K562 (cell line): ENCODE results near the gene FES. TPM values are rescaled to one million over a fixed set of nuclear protein-coding genes. Genes with fewer than 3 reads are reported as not detected.

Experiments used
- FOXA3 ChIP-seq, 2 experiments: fragments of 450-650 bp in 1 of 2; sonication (generic) in 1 of 2; formaldehyde crosslinking; IDR thresholded peaks in 1 of 2; conservative IDR thresholded peaks in 1 of 2; 2 replicates each; pipeline versions ENCODE4 v1.4.0 to v1.8.0; 2020 to 2022; ENCODE audit warnings: mild to moderate bottlenecking in 2 of 2, missing genetic modification reagents in 1 of 2
- GABPB1 ChIP-seq: sonication (generic); formaldehyde crosslinking; IDR thresholded peaks from 2 replicates; pipeline ENCODE4 v1.8.0; 2022; ENCODE audit warnings: mild to moderate bottlenecking, missing genetic modification reagents
- HINFP ChIP-seq: fragments of 450-650 bp; conservative IDR thresholded peaks from 2 replicates; pipeline ENCODE4 v1.6.1; 2016; ENCODE audit warnings: missing genetic modification characterization, low read depth, mild to moderate bottlenecking, control low read depth, missing compliant biosample characterization
- MBD1 ChIP-seq: fragments of 250-450 bp; sonication (Bioruptor Pico); IDR thresholded peaks from 2 replicates; pipeline ENCODE4 v1.8.0; 2022; ENCODE audit warnings: inconsistent platforms
- NR3C1 ChIP-seq: sonication (generic); formaldehyde crosslinking; IDR thresholded peaks from 2 replicates; pipeline ENCODE4 v1.8.1; 2022; ENCODE audit warnings: missing genetic modification reagents
- POLR2AphosphoS5 ChIP-seq: IDR thresholded peaks from 2 replicates; pipeline ENCODE4 v1.6.1; 2011; ENCODE audit warnings: mild to moderate bottlenecking, low read depth, low read length, moderate library complexity; ENCODE audit not compliant: control insufficient read depth, insufficient read depth
- POLR3G ChIP-seq: IDR thresholded peaks from 2 replicates; pipeline ENCODE4 v1.6.1; 2011; ENCODE audit not compliant: insufficient read length, insufficient replicate concordance; ENCODE audit errors: extremely low read depth
- RBM25 ChIP-seq: fragments of 200-400 bp; formaldehyde crosslinking; IDR thresholded peaks from 2 replicates; pipeline ENCODE4 v1.6.1; 2018; ENCODE audit warnings: low read length, low read depth, moderate library complexity; ENCODE audit not compliant: severe bottlenecking
- TBL1XR1 ChIP-seq, 2 experiments: IDR thresholded peaks; 2 replicates each; pipeline ENCODE4 v1.6.1; 2012; ENCODE audit warnings: improper control_type of control experiment in 2 of 2, low read length in 2 of 2, mild to moderate bottlenecking in 1 of 2
- TBP ChIP-seq: optimal IDR thresholded peaks from 2 replicates; pipeline ENCODE3; 2011; ENCODE audit warnings: low read depth, low read length, improper control_type of control experiment
- TGIF2 ChIP-seq: sonication (generic); formaldehyde crosslinking; IDR thresholded peaks from 2 replicates; pipeline ENCODE4 v1.8.1; 2022; ENCODE audit warnings: mild to moderate bottlenecking, missing genetic modification reagents, moderate library complexity
- YY1 ChIP-seq, 3 experiments: IDR thresholded peaks; 2 replicates each; pipeline ENCODE4 v1.6.1; 2011; ENCODE audit warnings: low read length in 2 of 3, mild to moderate bottlenecking in 2 of 3, moderate library complexity in 2 of 3, borderline replicate concordance in 1 of 3, control low read depth in 1 of 3, low read depth in 1 of 3; ENCODE audit not compliant: insufficient read depth in 3 of 3, insufficient replicate concordance in 2 of 3, control insufficient read depth in 1 of 3, insufficient read length in 1 of 3; ENCODE audit errors: extremely low read depth in 1 of 3
- ZNF232 ChIP-seq: sonication (generic); formaldehyde crosslinking; IDR thresholded peaks from 2 replicates; pipeline ENCODE4 v1.8.0; 2022; ENCODE audit warnings: mild to moderate bottlenecking, missing genetic modification reagents
- ZNF584 ChIP-seq: fragments of 200-800 bp; sonication (Bioruptor generic); IDR thresholded peaks from 2 replicates; pipeline ENCODE4 v1.6.1; 2016; ENCODE audit warnings: low read depth, mild to moderate bottlenecking, missing genetic modification characterization, missing compliant biosample characterization
- polyA plus RNA-seq, 8 experiments: library from polyadenylated mRNA; depleted of rRNA in 4 of 8; stranded (reverse) in 5 of 8; unstranded in 3 of 8; fragments of >200 nt; fragmentation: Nextera tagmentation in 2 of 8; fragmentation: Illumina TruSeq in 1 of 8; extraction: Ambion mirVana in 2 of 8; extraction: Trizol in 1 of 8; gene quantifications; 2 replicates each; pipeline versions ENCODE4 v1.2.1 to v1.2.3, GENCODE V29; 2011 to 2014; ENCODE audit warnings: inconsistent platforms in 1 of 8, missing spikeins in 1 of 8
- total RNA-seq, 7 experiments: library from RNA; depleted of rRNA in 6 of 7; stranded (reverse); fragments of >200 nt in 6 of 7; fragmentation: Illumina TruSeq in 2 of 7; extraction: Trizol in 2 of 7; gene quantifications; 2 replicates each; pipeline versions ENCODE4 v1.2.1 to v1.2.3, GENCODE V29; 2011 to 2021; ENCODE audit warnings: low replicate concordance in 1 of 7
- TF ChIP-seq, protein P1 (sequence below): sonication (generic); formaldehyde crosslinking; IDR thresholded peaks from 2 replicates; pipeline ENCODE4 v1.8.0; 2022; ENCODE audit warnings: mild to moderate bottlenecking, missing genetic modification reagents, borderline replicate concordance
- TF ChIP-seq, protein P2 (sequence below): sonication (generic); formaldehyde crosslinking; IDR thresholded peaks from 2 replicates; pipeline ENCODE4 v1.4.0; 2020; ENCODE audit warnings: mild to moderate bottlenecking, missing genetic modification reagents

FES gene
- total and polyA plus RNA-seq, 9 of the 15 experiments (the other 6 are each of a cell fraction or from before 2014, with no cell fraction given), result 0.38 to 2.6 (median 0.82) TPM

DNA sequence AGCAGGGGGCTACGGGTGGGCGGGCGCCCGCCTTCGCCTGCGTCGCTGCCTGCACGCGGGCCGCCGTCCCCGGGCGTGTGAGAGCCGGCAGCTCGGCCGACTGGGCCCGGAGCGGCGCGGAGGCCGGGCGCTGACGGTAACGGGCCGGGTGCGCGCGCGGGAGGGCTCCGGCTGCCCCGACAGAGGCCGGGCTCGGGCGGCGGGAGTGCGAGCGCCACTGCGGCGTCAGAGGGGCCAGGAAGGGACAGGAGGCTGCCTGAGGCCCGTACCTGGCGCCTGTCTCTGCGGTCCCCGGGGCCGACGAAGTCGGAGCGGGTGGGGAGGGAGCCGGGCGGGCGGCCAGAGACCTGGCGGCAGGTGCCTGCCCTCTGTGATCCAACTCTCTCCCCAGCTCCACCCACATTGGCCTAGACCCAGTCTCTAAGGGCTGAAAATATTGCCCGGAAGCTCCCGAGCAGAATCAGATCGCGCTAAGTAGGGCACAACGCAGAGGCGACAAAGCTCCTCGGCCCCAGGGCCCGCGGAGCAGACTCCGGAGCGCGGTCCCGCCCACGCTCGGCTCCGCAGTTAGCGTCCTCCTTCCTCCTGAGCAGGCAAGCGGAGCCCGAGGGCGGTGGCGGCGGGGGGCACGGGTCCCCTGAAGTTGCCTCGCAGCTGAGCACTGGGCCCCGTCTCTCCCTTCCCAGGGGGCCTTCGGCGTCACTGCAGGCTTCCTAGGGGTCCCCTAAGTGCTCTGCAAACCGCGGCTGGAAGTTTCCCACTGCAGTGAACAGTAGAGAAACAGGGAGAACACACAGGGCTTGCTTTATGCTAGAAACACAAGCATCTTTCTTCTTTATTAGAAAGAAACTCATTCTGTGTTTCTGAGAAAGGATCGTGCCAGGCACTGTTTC, 18.8 kb downstream of the FES start, which contains the start of gene MAN2A2 (continued):
- TF ChIP-seq, protein P1, sequence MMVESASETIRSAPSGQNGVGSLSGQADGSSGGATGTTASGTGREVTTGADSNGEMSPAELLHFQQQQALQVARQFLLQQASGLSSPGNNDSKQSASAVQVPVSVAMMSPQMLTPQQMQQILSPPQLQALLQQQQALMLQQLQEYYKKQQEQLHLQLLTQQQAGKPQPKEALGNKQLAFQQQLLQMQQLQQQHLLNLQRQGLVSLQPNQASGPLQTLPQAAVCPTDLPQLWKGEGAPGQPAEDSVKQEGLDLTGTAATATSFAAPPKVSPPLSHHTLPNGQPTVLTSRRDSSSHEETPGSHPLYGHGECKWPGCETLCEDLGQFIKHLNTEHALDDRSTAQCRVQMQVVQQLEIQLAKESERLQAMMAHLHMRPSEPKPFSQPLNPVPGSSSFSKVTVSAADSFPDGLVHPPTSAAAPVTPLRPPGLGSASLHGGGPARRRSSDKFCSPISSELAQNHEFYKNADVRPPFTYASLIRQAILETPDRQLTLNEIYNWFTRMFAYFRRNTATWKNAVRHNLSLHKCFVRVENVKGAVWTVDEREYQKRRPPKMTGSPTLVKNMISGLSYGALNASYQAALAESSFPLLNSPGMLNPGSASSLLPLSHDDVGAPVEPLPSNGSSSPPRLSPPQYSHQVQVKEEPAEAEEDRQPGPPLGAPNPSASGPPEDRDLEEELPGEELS (CRISPR knock-in tag), result no peak
- TF ChIP-seq TBL1XR1 (IDR thresholded peaks at IDR 0.05; ENCODE audit: low read length in 2 of 2) (no peak), ZNF584 (no peak), TGIF2 (no peak), RBM25 (no peak), ZNF232 (CRISPR knock-in tag) (no peak), YY1 (IDR thresholded peaks at IDR 0.05; ENCODE audit: borderline replicate concordance in 1 of 3, control insufficient read depth in 1 of 3, extremely low read depth in 1 of 3, insufficient read depth in 3 of 3, insufficient read length in 1 of 3, insufficient replicate concordance in 2 of 3, low read depth in 1 of 3, low read length in 2 of 3) (peak in 2 of 3 experiments; percentile 22 to 49), POLR2AphosphoS5 (peak; percentile 87), POLR3G (no peak), FOXA3 (CRISPR knock-in tag; conservative IDR thresholded peaks at IDR 0.05 in 1 of 2, IDR thresholded peaks at IDR 0.05 in 1 of 2) (peak in 1 of 2 experiments; percentile 33; a peak in 1 of 4 replicates), GABPB1 (CRISPR knock-in tag) (0 out of 2 replicates have a peak, but pooled peaks have one; percentile 47), MBD1 (no peak), TBP (peak; percentile 77), NR3C1 (no peak), HINFP (no peak)
- TF ChIP-seq, protein P2, sequence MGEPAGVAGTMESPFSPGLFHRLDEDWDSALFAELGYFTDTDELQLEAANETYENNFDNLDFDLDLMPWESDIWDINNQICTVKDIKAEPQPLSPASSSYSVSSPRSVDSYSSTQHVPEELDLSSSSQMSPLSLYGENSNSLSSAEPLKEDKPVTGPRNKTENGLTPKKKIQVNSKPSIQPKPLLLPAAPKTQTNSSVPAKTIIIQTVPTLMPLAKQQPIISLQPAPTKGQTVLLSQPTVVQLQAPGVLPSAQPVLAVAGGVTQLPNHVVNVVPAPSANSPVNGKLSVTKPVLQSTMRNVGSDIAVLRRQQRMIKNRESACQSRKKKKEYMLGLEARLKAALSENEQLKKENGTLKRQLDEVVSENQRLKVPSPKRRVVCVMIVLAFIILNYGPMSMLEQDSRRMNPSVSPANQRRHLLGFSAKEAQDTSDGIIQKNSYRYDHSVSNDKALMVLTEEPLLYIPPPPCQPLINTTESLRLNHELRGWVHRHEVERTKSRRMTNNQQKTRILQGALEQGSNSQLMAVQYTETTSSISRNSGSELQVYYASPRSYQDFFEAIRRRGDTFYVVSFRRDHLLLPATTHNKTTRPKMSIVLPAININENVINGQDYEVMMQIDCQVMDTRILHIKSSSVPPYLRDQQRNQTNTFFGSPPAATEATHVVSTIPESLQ (CRISPR knock-in tag), result no peak
